ENCODE results near the gene RTN4RL2.

DNA sequence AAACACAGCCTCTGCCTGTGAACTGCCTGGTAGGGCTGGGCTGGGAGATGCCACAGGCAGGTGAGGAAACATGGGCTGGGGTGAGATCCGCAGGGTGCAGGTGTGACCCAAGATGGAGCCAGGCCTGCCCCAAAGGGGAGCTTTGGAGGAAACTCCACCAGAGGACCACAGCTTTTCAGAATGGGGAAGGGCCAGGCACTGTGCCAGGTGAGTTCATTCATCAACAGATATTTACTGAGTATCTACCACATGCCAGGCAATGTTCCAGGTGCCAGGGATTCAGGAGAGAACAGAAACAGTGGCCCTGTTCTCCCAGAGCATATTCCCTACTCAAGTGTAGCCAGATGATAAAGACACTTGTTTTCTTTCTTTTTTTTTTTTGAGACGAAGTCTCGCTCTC, 11.2 kb downstream of the RTN4RL2 start:
- TF ChIP-seq BHLHE40 (IDR thresholded peaks at IDR 0.05; ENCODE audit: borderline replicate concordance) (no peak), ELF4 (IDR thresholded peaks at IDR 0.05) (no peak)

Data from HEK293T (cell line).